PFSK-1 (cell line): ENCODE data around the gene SLC25A47.

Experiments used
- REST ChIP-seq, 2 experiments: IDR thresholded peaks; 2 replicates each; pipeline versions ENCODE4 v1.6.1 to v1.8.0; 2011 to 2012; ENCODE audit warnings: low read depth in 2 of 2, low read length in 2 of 2, control low read depth in 1 of 2, inconsistent platforms in 1 of 2, mild to moderate bottlenecking in 1 of 2, moderate library complexity in 1 of 2; ENCODE audit not compliant: insufficient read depth in 1 of 2
- TAF1 ChIP-seq: IDR thresholded peaks from 2 replicates; pipeline ENCODE4 v1.6.1; 2012; ENCODE audit warnings: low read length, control low read depth, borderline replicate concordance; ENCODE audit not compliant: insufficient read depth

- TF ChIP-seq TAF1: no peak
- no peak for TF ChIP-seq REST (IDR thresholded peaks at IDR 0.05; ENCODE audit: insufficient read depth in 1 of 2, low read depth in 2 of 2, low read length in 2 of 2)
Measured at GRCh38 chr14:100303925-100304324, 19.2 kb upstream of the SLC25A47 start.
